Cardiac septum (tissue), 1 donor: Measurements from ENCODE around the gene PLPP7. TPM values are rescaled to one million over a fixed set of nuclear protein-coding genes. Genes with fewer than 3 reads are reported as not detected.

Experiments
- DNase-seq: peaks from one replicate; pipeline ENCODE4 v3.0.0-alpha.2; 2020; ENCODE audit warnings: low spot score
- intact Hi-C: fragments of 100-400 bp; cut with DNase I; formaldehyde crosslinking; loops from one replicate; pipeline ENCODE4 v1.14.0; 2022
- total RNA-seq: library from RNA; stranded (reverse); fragmentation: NEBNext Ultra II Directional; extraction: Animal tissue kit (Norgen Biotek cat#: 25700); gene quantifications from one replicate; pipeline ENCODE4 v1.2.1, GENCODE V29; 2021
- donor health status: DM: no; HTN: no; CAD: no.

The PLPP7 gene
- total RNA-seq, 1 donor from 2014 or later: 78.7 TPM

DNA sequence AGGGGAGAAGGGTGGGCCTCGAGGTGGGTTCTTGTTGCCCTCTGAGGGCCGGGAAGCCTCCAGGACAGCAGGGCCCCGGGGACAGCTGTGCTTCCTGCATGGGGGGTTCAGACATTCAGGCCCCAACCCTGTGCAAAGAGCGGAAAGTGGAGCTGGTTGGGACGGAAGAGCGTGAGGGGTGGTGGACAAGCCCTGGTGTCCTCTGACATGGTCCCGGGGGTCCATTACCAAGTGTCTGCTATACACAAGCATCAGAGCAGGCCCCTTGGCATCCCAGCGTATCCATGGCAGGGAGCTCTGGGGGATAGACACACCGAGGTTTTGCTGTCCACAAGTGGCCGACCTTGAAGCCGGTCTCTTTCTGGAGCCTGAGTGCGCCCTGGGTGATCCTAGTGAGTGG is 9.3 kb downstream of the PLPP7 start:
- DNase-seq: no peak
- intact Hi-C loops: loop anchor here (2.0 to 5.0 kb wide), 2 partner anchors 36 to 62 kb away; no protein-coding TSS in a partner anchor

GRCh38 chr9:131299346-131299960 is 9.9 kb downstream of the PLPP7 start:
- intact Hi-C loops: loop anchor here (2.0 to 5.0 kb wide), 2 partner anchors 35 to 62 kb away; no protein-coding TSS in a partner anchor
- DNase-seq: no peak

DNA sequence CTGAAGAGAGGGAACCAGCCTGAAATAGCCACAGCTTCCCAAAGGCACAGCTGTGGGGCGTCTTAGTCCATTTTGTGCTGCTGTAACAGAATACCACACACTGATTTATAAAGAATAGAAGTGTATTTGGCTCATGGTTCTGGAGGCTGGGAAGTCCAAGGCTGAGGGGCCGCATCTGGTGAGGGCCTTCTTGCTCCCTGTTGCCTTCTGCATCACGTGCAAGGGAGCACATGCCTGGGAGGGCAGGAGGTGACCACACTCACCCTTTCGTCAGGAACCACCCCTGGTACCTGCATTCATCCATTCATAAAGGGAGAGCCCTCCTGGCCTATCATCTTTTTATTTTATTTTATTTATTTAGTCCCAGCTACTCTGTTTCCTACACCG is 10.4 kb downstream of the PLPP7 start:
- intact Hi-C loops: loop anchor here (2.0 to 5.0 kb wide), 2 partner anchors 35 to 63 kb away; no protein-coding TSS in a partner anchor
- DNase-seq: no peak

GRCh38 chr9:131300444-131300843 is 10.9 kb downstream of the PLPP7 start:
- intact Hi-C loops: no loop called here
- no peak for DNase-seq

DNA sequence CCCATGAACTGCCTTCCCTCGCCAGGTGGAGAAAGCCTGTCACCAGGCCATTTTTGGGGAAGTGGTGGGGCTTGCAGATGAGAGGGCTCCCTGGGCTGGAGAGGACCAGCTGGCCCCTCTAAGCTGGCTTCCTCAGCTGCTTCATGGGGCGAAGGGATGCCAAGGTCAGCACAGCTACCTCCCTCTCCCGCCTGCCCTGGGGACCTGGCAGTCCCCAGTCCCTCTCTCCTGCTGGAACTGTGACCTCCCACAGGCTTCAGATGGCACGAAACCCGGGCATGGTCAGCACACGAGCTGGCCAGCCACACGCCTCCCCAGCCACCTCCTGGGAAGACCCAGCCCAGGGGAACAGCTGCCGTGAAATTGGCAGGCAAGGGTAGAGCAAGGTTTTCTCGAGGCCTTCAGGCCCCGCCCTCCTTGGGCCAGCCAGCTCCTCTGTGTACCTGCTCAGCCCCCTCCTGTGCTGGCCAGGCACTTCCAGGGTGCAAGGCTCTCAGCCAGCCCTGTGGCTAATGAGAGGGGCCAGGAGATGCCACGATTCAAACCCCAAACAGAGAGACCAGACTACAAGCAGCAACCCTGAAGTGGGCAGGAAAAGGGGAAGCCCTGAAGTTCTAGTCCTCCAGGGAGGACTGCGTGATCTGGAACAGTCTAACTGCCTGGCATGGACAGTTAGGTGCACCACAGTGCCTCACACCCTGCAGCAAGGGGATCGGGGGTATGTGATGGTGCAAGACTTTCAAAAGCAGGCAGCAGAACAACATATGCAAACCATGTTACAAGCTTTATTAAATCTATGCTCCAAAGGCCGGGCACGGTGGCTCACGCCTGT is 12.9 kb downstream of the PLPP7 start:
- intact Hi-C loops: no loop called here
- no peak for DNase-seq

GRCh38 chr9:131303381-131304321 is 14.1 kb downstream of the PLPP7 start:
- intact Hi-C loops: no loop called here
- DNase-seq: no peak

DNA sequence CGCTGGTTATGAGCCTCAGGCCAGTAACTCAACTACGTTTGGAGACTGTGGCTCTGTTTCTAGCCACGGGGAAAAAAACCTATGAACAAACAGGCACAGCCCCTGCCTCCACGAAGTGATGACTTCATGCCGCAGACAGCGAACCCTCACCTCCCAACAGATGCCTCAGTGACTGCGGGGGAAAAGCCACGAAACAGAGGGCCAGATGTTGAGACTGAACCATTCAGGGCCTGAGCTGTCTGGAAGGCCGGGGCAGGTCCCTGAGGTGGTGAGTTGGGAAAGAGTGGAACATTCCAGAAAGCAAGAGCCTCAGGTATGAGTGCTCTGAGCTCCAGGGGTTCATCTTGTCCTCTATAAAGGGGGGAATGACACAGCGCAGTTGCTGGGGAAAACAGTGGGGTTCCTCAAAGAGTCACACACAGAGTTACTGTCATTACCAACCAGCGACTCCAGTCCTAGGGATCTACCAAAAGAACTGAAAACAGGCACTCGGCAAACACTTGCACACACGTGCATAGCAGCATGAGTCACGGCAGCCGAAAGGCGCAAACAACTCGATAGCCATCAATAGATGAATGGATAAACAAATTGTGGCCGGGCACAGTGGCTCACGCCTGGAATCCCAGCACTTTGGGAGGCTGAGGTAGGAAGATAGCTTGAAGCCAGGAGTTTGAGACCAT is 15.3 kb downstream of the PLPP7 start:
- intact Hi-C loops: no loop called here
- no peak for DNase-seq

DNA sequence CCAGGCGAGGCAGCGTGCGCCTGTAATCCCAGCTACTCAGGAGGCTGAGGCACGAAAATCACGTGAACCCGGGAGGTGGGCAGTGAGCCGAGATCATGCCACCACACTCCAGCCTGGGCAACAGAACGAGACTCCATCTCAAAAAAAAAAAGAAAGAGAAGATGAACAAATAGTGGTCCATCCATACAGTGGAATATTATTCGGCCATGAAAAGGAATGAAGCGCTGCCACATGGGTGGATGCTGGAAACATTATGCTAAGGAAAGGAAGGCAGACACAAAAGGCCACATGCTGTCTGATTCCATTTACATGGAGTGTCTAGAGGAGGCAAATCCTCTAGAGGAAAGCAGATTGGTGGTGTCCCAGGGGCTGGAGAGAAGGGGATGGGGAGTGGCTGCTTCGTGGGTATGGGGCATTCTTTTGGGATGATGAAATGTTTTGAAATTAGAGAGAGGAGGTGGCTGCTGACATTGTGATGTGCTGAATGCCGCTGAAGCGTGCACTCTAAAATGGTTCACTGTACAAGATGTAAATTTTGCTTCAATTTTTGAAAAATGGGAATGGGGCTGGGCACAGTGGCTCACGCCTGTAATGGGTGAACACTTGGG is 17.0 kb downstream of the PLPP7 start:
- no peak for DNase-seq
- intact Hi-C loops: no loop called here

GRCh38 chr9:131307974-131308373 is 18.5 kb downstream of the PLPP7 start:
- intact Hi-C loops: no loop called here
- no peak for DNase-seq

GRCh38 chr9:131308452-131308851 is 18.9 kb downstream of the PLPP7 start:
- intact Hi-C loops: no loop called here
- no peak for DNase-seq

DNA sequence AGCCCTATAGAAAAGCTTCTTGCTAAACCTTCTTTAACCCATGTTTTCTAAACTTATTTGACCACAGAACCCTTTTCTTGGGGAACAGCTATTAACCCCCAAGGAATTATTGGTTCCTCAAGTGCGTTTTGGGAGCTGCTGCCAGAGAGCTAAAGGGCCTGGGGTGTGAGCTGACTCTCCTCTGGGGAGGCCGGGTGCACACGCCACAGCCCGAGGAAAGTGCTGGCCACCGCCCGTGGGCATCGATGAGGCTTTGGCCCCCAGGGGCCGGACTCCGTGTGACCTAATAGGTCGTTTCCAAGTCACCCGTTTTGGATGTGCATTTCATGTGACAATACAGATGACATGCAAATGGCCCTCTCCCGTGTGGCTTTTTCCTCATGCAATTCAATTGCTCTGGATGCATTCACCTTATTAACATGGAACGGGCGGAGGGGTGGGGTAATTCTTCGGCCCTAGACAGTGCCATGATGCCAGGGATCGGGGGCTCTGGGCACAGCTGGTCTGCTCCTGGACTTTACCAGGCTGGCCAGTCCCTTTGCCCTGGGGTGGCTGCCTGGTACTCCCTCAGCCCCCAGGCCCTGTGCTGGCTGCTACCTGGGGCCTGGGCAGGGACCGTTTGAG is 19.5 kb downstream of the PLPP7 start:
- intact Hi-C loops: no loop called here
- DNase-seq: no peak

GRCh38 chr9:131309530-131310276 is 20.2 kb downstream of the PLPP7 start:
- no peak for DNase-seq
- intact Hi-C loops: no loop called here

DNA sequence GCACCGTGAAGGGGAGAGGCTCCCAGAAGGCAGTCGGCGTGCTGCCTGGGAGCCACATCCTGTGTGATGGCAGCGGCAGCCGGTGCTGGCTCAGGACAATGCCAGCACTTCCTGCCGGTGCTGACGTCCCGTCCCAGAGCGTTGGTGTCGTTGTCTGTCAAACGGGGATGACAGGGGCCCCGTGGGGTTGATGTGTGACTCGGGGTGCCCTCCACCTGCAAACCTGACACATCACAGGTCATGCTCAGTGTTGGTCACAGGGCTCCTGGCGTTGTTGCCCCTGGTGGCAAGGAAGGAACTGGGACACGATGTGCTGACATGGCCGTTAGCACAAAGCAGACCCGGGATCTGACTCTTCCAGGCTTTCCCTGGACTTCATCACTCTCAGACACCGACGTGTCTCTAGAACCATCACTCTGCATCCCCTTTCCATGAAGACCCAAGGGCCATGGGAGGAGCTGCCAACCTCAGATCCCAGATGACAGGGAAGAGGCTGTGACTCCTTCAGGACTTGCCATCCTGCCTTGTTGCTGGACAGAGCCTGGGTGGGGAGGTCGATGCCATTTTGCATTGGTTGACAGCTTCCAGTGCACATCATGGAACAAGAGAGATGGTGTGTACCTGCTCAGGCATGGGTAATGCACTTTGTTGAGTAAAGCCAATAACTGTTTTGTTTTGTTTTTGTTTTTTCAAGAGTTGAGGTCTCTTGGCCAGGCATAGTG is 21.5 kb downstream of the PLPP7 start:
- intact Hi-C loops: no loop called here
- no peak for DNase-seq

DNA sequence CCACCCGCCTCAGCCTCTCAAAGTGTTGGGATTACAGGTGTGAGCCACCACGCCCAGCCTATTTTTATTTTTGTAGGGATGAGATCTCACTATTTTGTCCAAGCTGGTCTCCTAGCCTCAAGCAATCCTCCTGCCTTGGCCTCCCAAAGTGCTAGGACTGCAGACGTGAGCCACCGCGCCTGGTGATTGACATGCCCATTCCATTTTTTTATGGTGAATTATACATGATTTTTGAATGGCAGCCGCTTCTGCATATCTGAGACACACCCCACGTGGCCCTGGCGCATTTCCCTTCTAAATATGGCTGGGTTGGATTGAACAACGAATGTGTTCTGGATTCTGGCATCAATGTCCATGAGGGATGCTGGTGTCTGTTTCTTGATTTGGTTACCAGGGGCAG is 22.7 kb downstream of the PLPP7 start:
- intact Hi-C loops: no loop called here
- DNase-seq: no peak

GRCh38 chr9:131312822-131313770 is 23.6 kb downstream of the PLPP7 start:
- intact Hi-C loops: no loop called here
- no peak for DNase-seq
